Stimulated activated CD4-positive, alpha-beta T cell treated with anti-CD3 and anti-CD28 coated beads, TNF-alpha, amount 100 ng/mL, for 24 hours (primary cell): ENCODE measurements around the gene SLC35B4.

ENCODE experiments used
- DNase-seq, 3 experiments: peaks; one replicate each; pipeline ENCODE4 v3.0.0-alpha.2; 2020; ENCODE audit warnings: low read depth in 3 of 3

SLC35B4 gene

DNA sequence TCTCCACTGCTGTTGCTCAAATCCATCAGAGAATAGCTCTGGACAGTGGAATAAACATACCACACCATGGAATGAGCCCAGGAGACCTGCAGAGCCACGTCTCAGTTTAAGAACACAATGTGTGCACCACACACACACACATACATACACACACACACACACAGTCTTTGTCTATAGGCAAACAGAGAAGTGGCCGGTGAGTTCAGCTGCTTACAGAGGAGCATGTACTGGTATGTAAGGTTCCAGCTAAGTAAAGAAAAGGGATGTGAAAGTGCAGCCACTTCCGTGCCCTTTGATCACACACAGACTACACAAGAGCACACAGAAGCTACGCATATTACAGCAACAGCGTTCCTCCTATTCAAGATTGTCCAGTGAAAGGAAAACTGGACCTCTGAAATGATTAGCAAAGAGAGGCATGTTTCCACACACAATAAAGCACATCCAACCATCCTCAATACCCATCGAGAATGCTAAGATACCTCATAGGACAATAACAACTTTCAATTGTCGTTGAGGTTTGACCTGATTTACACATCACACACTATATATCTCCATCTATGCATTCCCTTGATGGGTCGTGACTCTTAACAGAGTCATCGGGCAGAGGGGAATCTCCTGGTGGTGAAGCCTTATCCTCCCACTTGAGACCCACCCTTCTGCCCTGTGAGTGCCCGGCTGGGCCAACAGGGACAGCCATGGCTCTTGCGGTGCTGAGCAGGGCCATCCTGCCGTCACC lies 23.6 kb downstream of the SLC35B4 start:
- DNase-seq = no peak

GRCh38 chr7:134290286-134290685 lies 26.4 kb downstream of the SLC35B4 start:
- no peak for DNase-seq

GRCh38 chr7:134289841-134290240 lies 26.9 kb downstream of the SLC35B4 start:
- no peak for DNase-seq

DNA sequence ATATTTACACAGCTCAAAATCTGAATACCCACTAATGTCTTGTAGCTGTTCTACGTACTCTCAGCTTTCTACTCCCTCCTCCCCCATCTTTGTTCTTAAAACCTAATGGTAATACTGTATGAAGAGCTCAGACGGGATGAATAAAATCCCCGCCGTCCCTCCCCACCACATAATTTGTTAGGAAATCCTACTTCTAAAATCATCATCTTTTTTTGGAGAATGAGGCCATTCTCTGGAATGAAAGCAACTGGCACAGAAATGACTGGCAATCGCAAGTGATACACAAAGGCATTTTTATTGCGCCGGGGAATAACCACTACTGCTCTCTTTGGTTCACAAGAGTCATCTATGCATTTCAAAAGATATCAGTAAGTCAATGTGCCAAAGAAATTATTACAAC lies 27.3 kb downstream of the SLC35B4 start:
- DNase-seq = no peak

DNA sequence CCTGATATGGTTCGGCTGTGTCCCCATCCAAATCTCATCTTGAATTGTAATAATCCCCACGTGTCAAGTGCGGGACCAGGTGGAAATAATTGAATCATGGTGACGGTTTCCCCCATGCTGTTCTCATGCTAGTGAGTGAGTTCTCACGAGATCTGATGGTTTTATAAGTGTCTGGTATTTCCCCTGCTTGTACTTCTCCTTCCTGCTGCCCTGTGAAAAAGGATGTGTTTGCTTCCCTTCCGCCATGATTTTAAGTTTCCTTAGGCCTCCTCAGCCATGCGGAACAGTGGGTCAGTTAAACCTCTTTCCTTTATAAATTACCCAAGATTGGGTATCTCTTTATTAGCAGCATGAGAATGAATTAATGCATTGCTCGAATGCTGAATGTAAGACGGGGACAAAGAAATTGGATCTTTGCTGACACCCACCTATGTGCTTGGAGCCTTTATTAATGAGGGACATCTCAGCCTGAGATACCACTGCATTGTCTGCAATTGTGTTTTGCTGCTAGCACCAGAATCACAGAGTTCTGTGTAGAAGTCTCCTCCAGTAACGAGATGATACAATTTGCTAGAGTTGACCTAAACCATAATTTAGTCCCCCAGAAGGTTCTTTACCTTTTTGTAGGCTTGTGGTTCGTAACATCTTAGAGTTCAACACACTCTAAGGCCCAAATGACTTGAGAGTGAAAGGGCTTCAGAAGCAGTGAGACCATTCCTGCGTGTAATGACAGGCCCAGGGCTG lies 28.6 kb downstream of the SLC35B4 start:
- no peak for DNase-seq

DNA sequence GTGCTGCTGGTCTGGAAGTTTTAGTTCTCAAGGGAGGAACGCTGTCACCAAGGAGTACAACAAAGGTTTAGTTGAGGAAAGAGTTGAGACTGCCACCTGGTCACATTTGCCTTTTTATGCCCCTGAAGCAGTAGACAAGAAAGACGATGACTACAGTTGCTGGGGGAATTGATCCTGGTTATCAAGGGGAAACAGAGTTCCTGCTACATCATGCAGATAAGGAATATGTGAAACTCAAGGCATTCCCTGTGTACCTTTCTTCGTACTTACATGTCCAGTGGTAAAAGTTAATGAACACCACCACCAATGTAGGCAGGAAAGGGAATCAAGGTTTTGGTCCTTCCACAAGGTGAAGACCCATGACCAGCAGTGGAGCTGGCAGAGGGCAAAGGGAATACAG lies 31.8 kb downstream of the SLC35B4 start:
- no peak for DNase-seq

- DNase-seq = no peak
Measured at GRCh38 chr7:134284011-134284410, 32.7 kb downstream of the SLC35B4 start.

GRCh38 chr7:134280508-134280907 lies 36.2 kb downstream of the SLC35B4 start:
- DNase-seq = no peak

DNA sequence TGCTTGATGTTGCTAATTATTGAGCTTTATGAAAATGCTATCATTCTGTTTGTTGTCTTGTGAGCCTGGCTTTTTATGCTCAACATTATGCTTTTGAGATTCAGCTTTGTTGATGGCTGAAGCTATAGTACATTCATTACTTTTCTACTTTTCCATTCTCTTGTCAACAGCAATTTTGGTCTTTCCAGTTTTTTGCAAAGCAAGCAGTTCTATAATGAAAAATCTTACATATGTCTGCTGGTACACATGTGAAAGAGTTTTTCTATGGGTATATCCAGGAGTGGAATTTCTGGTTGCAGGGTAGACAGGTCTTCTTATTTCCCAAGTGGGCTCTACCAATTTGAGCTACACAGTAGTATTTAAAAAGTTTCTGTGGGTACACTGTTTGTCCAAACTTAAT lies 36.8 kb downstream of the SLC35B4 start:
- DNase-seq = no peak

- DNase-seq = no peak
Measured at GRCh38 chr7:134279336-134279735, 37.4 kb downstream of the SLC35B4 start.

DNA sequence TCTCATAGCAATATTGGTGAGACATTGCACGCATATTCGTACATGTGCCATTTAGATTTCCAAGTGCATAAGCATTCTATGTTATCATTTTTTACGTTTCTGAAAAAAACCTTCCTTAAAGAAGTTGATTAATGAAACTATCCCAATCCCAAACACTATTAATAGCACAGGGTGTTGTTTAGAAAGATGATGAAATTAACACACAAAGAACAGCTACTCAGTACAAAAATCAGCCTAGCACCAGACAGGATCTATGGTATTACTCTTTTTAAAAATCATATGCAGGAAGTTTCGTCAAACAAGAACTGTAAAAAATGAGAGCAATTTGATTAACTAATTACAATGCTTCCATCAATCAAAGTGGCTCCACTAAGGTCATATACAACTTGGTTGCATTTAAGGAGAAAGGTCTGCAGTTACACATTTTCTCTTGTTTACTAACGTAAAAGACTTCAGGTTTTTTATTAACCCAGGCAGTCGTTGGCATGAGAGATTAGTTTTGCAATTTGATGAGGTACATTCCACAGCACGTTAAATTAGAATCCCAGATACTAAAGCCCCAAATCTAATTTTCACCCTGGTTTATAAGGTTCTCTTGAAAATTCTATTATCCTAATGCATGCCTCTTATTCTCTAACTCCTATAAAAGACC lies 38.1 kb downstream of the SLC35B4 start:
- DNase-seq = no peak

DNA sequence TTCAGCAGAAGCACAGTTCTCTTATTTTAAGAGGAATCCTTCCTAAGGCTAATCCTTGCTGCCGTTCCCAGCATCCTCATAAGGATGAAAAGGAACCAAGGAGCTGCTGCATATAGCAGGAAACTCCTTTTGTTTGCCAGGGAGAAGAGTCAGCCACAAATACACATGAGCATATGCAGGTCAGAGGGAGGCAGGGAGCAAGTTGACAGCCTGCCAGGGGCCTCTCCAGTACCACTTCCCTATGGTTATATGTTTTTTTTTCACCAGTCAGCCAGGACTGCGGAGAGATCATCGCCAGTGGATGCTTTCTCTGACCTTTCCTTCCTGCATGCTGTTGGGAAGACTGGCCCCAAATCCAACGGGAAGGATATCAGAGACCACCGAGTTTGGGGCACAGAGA lies 39.8 kb downstream of the SLC35B4 start:
- no peak for DNase-seq

DNA sequence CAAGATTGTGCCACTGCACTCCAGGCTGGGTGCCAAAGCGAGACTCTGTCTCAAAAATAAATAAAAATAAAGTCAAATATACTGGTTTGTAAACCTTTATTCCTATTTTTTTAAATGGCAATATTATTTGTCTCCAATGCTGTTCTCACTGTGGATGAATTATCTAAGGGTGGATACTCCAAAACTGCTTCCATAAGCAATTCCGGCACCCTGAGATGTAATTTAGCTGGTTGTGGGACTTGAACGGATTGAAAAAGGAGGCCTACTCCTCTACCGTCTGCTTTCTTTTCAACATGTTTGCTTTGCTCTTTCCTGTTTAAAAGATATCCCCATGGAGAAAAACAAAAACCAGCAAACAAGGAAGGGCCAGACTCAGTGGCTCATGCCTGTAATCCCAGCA lies 54.4 kb downstream of the SLC35B4 start:
- no peak for DNase-seq

GRCh38 chr7:134255814-134256213 lies 60.9 kb downstream of the SLC35B4 start:
- no peak for DNase-seq

DNA sequence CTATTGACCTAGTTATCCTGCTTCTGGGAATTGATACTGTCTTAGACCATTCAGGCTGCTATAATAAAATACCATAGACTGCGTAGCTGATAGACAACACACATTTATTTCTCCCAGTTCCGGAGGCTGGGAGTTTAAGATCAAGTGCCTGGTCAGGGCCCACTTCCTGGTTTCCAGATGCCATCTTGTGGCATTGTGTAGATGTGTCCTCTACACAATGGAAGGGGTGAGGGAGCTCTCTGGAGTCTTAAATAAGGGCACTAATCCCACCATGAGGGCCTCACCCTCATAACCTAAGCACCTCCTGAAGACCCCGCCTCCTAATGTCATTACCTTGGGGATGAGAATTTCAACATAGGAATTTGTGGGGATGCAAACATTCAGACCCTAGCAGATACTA lies 62.4 kb downstream of the SLC35B4 start:
- DNase-seq = no peak

- DNase-seq = no peak
Measured at GRCh38 chr7:134248196-134248595, 68.5 kb downstream of the SLC35B4 start.

- DNase-seq = no peak
Measured at GRCh38 chr7:134246761-134247160, 70.0 kb downstream of the SLC35B4 start.

DNA sequence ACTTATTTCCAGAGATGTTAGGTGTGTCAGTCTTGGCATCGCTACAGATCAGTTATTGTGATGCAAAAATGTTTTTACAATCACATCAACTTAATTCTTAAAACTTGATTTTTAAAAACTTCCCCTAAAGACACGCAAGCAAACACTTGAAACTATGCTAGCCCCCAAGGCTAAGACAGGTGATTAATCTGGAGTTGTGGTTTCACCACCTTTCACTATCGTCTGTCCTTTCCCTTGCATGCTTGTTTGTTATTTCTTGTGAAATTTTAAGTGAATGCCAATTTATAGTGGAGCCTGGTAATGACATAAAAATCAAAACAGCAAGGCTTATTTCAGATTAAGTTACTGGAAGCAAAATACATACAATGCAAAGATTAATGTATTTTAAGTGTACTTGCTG lies 70.4 kb downstream of the SLC35B4 start:
- no peak for DNase-seq

DNA sequence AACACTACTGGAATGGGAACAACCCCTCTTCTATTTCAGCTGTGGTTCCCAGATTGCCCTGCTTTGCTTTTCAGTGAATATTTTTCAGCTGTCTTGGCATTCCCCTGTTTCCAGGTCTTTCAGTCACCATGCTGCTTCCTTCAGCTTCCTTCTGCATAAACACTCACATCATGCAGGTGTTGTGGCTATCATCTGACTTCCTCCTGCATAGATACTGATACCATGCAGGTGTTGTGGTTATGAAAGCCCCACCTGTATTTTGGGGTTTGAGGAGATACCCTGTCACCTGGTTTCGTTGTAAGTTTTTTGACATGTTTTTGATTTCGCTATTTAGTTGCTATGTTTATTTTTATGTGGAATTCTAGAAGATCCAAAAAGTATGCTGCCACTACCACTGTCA lies 71.5 kb downstream of the SLC35B4 start:
- DNase-seq = no peak
